Measurements from ENCODE around the gene GPR157.

GPR157 gene

GRCh38 chr1:9057851-9058250 is 71.1 kb downstream of the GPR157 start:
- no peak for DNase-seq

GRCh38 chr1:9052272-9053049 is 76.4 kb downstream of the GPR157 start:
- no peak for DNase-seq

- no peak for DNase-seq
Observed at GRCh38 chr1:9051379-9051778, 77.5 kb downstream of the GPR157 start.

- DNase-seq, result no peak
Observed at GRCh38 chr1:9050803-9051202, 78.1 kb downstream of the GPR157 start.
